Left lung (tissue), 10 donors: ENCODE results near the gene PIWIL1. TPM values are rescaled to one million over a fixed set of nuclear protein-coding genes. Genes with fewer than 3 reads are reported as not detected.

Experiments used
- ATAC-seq: fragments of 200-7000 bp; cut with Tn5 transposase; one replicate; pipeline ENCODE4 v1.9.1; 2020; ENCODE audit warnings: moderate library complexity
- DNase-seq, 4 donors: peaks; one replicate each; pipeline ENCODE4 v3.0.0-alpha.2; 2013 to 2020
- H3K27ac ChIP-seq, 2 donors: fragments of 200-600 bp; sonication (generic) in 1 of 2; one replicate each; pipeline versions ENCODE4 v1.5.0 to v1.8.0; 2020 to 2021
- H3K27me3 ChIP-seq, 2 donors: fragments of 200-600 bp; sonication (generic) in 1 of 2; one replicate each; pipeline versions ENCODE4 v1.5.0 to v1.8.0; 2020 to 2021
- H3K36me3 ChIP-seq, 2 donors: fragments of 200-600 bp; sonication (generic) in 1 of 2; one replicate each; pipeline versions ENCODE4 v1.5.0 to v1.8.0; 2020 to 2021
- H3K4me1 ChIP-seq, 2 donors: fragments of 200-600 bp; one replicate each; pipeline ENCODE4 v1.8.0; 2021
- H3K4me3 ChIP-seq, 2 donors: fragments of 200-600 bp; sonication (generic) in 1 of 2; one replicate each; pipeline versions ENCODE4 v1.5.0 to v1.8.0; 2020 to 2021; ENCODE audit warnings: mild to moderate bottlenecking in 1 of 2
- H3K9me3 ChIP-seq, 2 donors: fragments of 200-600 bp; sonication (generic) in 1 of 2; one replicate each; pipeline versions ENCODE4 v1.5.0 to v1.8.0; 2020 to 2021
- intact Hi-C, 2 donors: fragments of 100-400 bp; cut with DNase I; formaldehyde crosslinking; loops; one replicate each; pipeline versions ENCODE4 v1.11.2 to v1.14.2; 2022
- polyA plus RNA-seq, 6 donors: library from polyadenylated mRNA; unstranded; fragments of 120-200 nt; gene quantifications; one replicate each; pipeline ENCODE4 v1.2.1, GENCODE V29; 2013; ENCODE audit not compliant: insufficient read length in 6 of 6
- total RNA-seq, 2 donors: library from RNA; stranded (reverse); fragmentation: NEBNext Ultra II Directional; extraction: Animal tissue kit (Norgen Biotek cat#: 25700); gene quantifications; one replicate each; pipeline ENCODE4 v1.2.1, GENCODE V29; 2021
- TF ChIP-seq, protein P1 (sequence below), 2 donors: fragments of 200-600 bp; sonication (generic) in 1 of 2; IDR thresholded peaks; one replicate each; pipeline versions ENCODE4 v1.5.0 to v1.8.0; 2021; ENCODE audit warnings: antibody characterized with exemption in 2 of 2
- donor health status: DM: no; HTN: yes; CAD: no.
- donor health status: DM: no; HTN: no; CAD: no.

The PIWIL1 gene
- total and polyA plus RNA-seq, 8 donors, result 0.04 to 0.82 (median 0.08) TPM; not detected in 4

DNA sequence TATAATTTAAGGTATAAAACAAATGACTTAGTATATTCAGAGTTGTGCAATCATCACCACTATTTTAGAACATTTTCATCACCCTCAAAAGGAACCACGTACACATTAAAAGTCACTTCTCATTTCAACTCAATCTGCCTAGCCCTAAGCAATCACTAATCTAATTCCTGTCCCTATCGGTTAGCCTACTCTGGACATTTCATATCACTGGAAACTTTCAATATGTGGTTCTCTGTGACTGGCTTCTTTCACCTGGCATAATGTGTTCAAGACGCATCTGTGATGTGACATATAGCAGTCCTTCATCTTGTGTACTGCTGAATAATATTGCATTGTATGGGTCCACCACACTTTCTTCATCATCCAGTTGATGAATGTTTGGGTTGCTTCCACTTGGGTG is 15.4 kb upstream of the PIWIL1 start:
- TF ChIP-seq, protein P1, sequence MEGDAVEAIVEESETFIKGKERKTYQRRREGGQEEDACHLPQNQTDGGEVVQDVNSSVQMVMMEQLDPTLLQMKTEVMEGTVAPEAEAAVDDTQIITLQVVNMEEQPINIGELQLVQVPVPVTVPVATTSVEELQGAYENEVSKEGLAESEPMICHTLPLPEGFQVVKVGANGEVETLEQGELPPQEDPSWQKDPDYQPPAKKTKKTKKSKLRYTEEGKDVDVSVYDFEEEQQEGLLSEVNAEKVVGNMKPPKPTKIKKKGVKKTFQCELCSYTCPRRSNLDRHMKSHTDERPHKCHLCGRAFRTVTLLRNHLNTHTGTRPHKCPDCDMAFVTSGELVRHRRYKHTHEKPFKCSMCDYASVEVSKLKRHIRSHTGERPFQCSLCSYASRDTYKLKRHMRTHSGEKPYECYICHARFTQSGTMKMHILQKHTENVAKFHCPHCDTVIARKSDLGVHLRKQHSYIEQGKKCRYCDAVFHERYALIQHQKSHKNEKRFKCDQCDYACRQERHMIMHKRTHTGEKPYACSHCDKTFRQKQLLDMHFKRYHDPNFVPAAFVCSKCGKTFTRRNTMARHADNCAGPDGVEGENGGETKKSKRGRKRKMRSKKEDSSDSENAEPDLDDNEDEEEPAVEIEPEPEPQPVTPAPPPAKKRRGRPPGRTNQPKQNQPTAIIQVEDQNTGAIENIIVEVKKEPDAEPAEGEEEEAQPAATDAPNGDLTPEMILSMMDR (IDR thresholded peaks at IDR 0.05), result no peak
- Histone ChIP-seq H3K27ac (no peak overlapping the region), H3K27me3 (peaks cover 0 to 12% of the 10 kb centered on the region in 2 donors), H3K9me3 (no peaks in the 10 kb centered on the region), H3K36me3 (no peaks in the 10 kb centered on the region), H3K4me3 (no peak overlapping the region), H3K4me1 (no peaks in the 10 kb centered on the region)
- ATAC-seq, result no peak
- DNase-seq, result no peak
- intact Hi-C loops, result no loop called here

DNA sequence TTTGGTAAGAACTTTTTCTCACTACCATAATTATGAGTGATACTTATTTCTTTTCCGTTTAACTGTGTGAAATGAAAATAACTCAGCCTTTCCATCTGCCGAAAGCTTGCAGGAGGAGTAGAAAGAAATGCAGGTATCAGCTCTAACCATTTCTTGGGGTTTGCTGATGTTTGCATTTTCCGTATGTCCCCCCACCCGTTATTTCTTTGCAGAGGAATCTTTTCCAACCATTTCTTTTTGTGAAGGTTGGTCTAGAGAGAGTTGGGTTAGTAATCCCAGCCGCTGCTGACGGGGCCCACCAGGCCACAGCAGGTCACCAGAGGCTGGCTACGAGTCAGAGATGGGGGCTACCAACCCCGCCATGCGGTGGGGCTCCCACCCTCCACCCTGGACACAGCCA is 7.0 kb upstream of the PIWIL1 start:
- ATAC-seq (no peak), DNase-seq (no peak)
- intact Hi-C loops, result loop anchor here (5.0 to 10.0 kb wide), 2 partner anchors 283 to 286 kb away; no protein-coding TSS in a partner anchor
- Histone ChIP-seq H3K4me1 (no peaks in the 10 kb centered on the region), H3K36me3 (no peaks in the 10 kb centered on the region), H3K27ac (no peak overlapping the region), H3K27me3 (peaks cover 0 to 48% of the 10 kb centered on the region in 2 donors), H3K9me3 (no peaks in the 10 kb centered on the region), H3K4me3 (no peak overlapping the region)
- TF ChIP-seq, protein P1 (IDR thresholded peaks at IDR 0.05), result no peak

DNA sequence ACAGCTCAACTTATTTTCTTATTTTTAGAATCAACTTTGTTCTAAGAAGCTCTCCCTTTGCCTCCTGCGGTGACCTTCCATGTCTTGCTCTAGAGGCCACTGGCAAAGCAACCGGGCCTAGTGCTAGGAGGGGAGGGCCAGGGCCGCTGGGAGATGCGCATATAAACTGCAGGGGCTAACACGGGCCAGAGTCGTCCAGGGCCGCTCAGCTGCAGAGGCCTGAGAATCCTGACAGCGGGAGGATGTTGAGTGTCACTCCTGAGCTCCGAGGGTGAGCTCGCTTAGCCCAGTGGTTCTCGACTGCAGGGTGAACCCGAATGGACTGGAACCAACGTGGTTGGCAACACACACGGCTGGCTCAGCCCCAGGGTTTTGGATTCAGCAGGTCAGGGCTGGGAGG is 6.5 kb upstream of the PIWIL1 start:
- Histone ChIP-seq H3K36me3 (no peaks in the 10 kb centered on the region), H3K4me3 (no peak overlapping the region), H3K27me3 (peaks cover 0 to 45% of the 10 kb centered on the region in 2 donors), H3K27ac (no peak overlapping the region), H3K4me1 (no peaks in the 10 kb centered on the region), H3K9me3 (no peaks in the 10 kb centered on the region)
- ATAC-seq (no peak), DNase-seq (no peak)
- TF ChIP-seq, protein P1 (IDR thresholded peaks at IDR 0.05), result no peak
- intact Hi-C loops, result loop anchor here (5.0 to 10.0 kb wide), 2 partner anchors 284 to 286 kb away; no protein-coding TSS in a partner anchor

DNA sequence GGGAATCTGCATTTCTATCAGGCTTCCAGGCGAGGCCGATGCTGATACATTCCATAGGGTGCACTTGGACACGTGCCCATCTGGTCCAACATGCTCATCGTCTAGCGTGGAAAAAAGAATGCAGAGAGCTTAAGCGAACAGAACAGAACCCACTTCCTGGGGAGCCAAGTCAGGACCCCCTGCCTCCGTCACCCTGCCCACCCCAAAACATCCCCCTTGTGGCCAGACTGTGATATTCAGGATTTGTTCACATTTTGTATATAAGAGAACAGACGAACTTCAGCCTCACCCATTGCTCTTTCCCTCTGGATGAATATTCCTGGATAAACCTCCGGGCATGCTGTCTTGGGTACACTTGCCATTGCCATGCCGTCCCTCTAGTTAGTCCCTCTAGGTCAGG is 4.3 kb upstream of the PIWIL1 start:
- H3K36me3 ChIP-seq, result no peaks in the 10 kb centered on the region
- no peaks in the 10 kb centered on the region for H3K4me1 ChIP-seq
- TF ChIP-seq, protein P1 (IDR thresholded peaks at IDR 0.05), result no peak
- H3K9me3 ChIP-seq, result no peaks in the 10 kb centered on the region
- DNase-seq (no peak), ATAC-seq (no peak)
- intact Hi-C loops, result loop anchor here (5.0 to 10.0 kb wide), 2 partner anchors 286 to 289 kb away; no protein-coding TSS in a partner anchor
- peaks cover 0 to 38% of the 10 kb centered on the region in 2 donors for H3K27me3 ChIP-seq
- no peak overlapping the region for H3K27ac ChIP-seq
- no peak overlapping the region for H3K4me3 ChIP-seq

DNA sequence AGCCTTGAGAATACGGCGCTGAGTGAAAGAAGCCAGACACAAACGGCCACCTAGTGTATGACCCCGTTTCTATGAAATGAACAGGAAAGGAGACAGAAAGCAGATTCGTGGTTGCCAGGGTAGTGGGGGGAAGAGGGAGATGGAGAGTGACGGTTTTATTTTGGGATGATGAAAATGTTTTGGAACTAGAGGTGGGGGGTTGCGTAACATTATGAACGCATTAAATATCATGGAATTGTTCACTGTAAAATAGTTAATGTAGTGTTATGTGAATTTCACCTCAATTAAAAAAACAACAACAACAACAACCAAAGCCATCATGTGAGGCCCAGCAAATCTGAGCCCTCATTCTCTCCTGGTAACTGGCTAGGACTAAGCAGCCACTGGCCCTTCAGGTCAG is 3.3 kb upstream of the PIWIL1 start:
- intact Hi-C loops, result loop anchor here (5.0 to 10.0 kb wide), 2 partner anchors 287 to 290 kb away; no protein-coding TSS in a partner anchor

More for the DNA sequence above, 3.3 kb upstream of the PIWIL1 start:
- Histone ChIP-seq H3K27ac (no peak overlapping the region), H3K9me3 (no peaks in the 10 kb centered on the region), H3K4me3 (no peak overlapping the region), H3K4me1 (no peaks in the 10 kb centered on the region), H3K27me3 (peaks cover 7 to 46% of the 10 kb centered on the region in 2 donors), H3K36me3 (no peaks in the 10 kb centered on the region)
- DNase-seq (no peak), ATAC-seq (no peak)
- TF ChIP-seq, protein P1 (IDR thresholded peaks at IDR 0.05), result no peak
